AG10803 (cell line): ENCODE results near the gene SPCS2.
"Not testable (repeated sequence)": the region's sequence is repeated elsewhere in the genome, so short reads cannot be mapped to it uniquely, and the experiment has no call there.

Experiments
- DNase-seq: peaks from one replicate; pipeline ENCODE4 v3.0.0; 2010; ENCODE audit warnings: low read depth
- H3K4me3 ChIP-seq: 2 replicates; pipeline ENCODE4 v1.5.1; 2011; ENCODE audit warnings: mild to moderate bottlenecking, low read length, control low read depth
- CTCF ChIP-seq: conservative IDR thresholded peaks from 2 replicates; pipeline ENCODE4 v1.5.1; 2011; ENCODE audit warnings: mild to moderate bottlenecking, low read length, control low read depth, inconsistent platforms

SPCS2 gene

GRCh38 chr11:74981888-74982287 lies 32.8 kb downstream of the SPCS2 start:
- DNase-seq: no peak
- H3K4me3 ChIP-seq: no peak overlapping the region
- TF ChIP-seq CTCF: no peak

GRCh38 chr11:74984070-74984469 lies 35.0 kb downstream of the SPCS2 start:
- no peak for DNase-seq
- no peak overlapping the region for H3K4me3 ChIP-seq
- no peak for TF ChIP-seq CTCF

GRCh38 chr11:74984730-74985129 lies 35.7 kb downstream of the SPCS2 start:
- no peak for DNase-seq
- TF ChIP-seq CTCF: no peak

GRCh38 chr11:74988541-74989259 lies 39.6 kb downstream of the SPCS2 start, which contains the start of gene NEU3:
NEU3 (plus strand) TSS chr11:74988933; CDS start chr11:74989061, 128 bp downstream.
- TF ChIP-seq CTCF: no peak
- H3K4me3 ChIP-seq: peak within 1 kb of the TSS; percentile 82
- peak; percentile 58 for DNase-seq

More at GRCh38 chr11:74984730-74985129, 35.7 kb downstream of the SPCS2 start:
- H3K4me3 ChIP-seq: no peak overlapping the region

- TF ChIP-seq CTCF: no peak
- H3K4me3 ChIP-seq: peak overlapping the region; percentile 82
- no peak for DNase-seq
Measured at GRCh38 chr11:74989260-74989638, 40.2 kb downstream of the SPCS2 start.

GRCh38 chr11:74990150-74990549 lies 41.1 kb downstream of the SPCS2 start:
- DNase-seq, H3K4me3 ChIP-seq: not testable (repeated sequence)

GRCh38 chr11:74990941-74991340 lies 41.9 kb downstream of the SPCS2 start:
- no peak overlapping the region for H3K4me3 ChIP-seq
- no peak for TF ChIP-seq CTCF

More at GRCh38 chr11:74990941-74991340, 41.9 kb downstream of the SPCS2 start:
- no peak for DNase-seq
